ENCODE results near the gene P2RX3. TPM values are rescaled to one million over a fixed set of nuclear protein-coding genes. Genes with fewer than 3 reads are reported as not detected.
A peak's percentile ranks its signal among the peaks of the same experiment; 100 is the strongest.
"Not testable (repeated sequence)": the region's sequence is repeated elsewhere in the genome, so short reads cannot be mapped to it uniquely, and the experiment has no call there.

P2RX3 gene
- total RNA-seq, 4 donors from 2014 or later = not detected

DNA sequence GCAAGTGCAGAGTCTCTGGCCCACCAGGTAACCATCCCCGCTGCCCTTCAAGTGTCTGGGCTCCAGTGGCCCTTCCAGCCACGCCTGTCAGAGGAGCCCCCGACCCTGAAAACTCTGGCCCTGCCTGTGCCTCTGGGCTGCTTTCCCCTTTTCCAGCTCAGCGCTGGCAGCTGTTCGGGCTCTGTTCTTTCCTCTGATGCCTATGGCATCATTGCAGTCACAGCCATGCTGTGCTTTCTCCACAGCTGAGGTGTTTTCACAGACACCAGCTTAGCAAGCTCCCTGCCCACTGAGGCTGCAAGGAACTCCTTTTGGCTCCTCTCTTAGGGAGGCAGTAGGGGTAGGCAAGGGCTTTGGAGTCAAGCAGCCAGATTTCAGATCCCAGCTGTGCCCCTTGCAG is 21.2 kb downstream of the P2RX3 start:
- H3K27ac ChIP-seq = peak overlapping the region in 2 of 4 donors; percentile 24 to 64
- no peak for ATAC-seq
- no peak for TF ChIP-seq POLR2A (IDR thresholded peaks at IDR 0.05)
- TF ChIP-seq, protein P1, sequence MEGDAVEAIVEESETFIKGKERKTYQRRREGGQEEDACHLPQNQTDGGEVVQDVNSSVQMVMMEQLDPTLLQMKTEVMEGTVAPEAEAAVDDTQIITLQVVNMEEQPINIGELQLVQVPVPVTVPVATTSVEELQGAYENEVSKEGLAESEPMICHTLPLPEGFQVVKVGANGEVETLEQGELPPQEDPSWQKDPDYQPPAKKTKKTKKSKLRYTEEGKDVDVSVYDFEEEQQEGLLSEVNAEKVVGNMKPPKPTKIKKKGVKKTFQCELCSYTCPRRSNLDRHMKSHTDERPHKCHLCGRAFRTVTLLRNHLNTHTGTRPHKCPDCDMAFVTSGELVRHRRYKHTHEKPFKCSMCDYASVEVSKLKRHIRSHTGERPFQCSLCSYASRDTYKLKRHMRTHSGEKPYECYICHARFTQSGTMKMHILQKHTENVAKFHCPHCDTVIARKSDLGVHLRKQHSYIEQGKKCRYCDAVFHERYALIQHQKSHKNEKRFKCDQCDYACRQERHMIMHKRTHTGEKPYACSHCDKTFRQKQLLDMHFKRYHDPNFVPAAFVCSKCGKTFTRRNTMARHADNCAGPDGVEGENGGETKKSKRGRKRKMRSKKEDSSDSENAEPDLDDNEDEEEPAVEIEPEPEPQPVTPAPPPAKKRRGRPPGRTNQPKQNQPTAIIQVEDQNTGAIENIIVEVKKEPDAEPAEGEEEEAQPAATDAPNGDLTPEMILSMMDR (IDR thresholded peaks at IDR 0.05 in 4 of 5, conservative IDR thresholded peaks at IDR 0.05 in 1 of 5) = no peak

DNA sequence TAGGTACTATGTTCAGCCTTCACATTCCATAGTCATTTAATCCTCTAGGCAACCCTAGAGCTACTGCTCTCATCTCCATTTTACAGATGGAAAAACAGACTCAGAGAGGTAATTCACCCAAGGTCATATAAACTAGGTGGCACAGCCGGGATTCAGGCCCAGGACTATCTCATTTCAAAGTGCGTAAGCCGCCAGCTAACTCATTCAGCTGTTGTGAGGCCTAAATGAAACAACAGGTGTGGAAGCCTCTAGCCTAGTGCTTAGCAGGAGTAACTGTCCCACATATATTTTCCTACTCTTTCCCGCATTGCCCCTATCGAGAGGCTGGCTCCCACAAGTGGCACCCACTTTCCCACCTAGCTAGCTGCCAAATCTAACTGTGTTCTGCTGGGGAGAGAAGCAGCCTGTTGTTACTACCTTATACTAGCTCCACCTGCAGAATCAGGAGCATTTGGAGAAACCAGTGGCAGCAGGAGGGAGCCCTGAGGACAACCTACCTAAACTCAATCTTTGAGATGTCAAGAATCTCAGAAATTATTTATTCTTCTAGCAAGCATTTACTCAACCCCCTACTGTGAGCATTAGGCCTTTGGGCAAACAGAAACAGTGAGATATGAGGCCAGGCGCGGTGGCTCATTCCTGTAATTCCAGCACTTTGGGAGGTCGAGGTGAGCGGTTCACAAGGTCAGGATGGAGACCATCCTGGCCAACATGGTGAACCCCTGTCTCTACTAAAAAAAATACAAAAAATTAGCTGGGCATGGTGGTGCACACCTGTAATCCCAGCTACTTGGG is 21.9 kb downstream of the P2RX3 start:
- no peaks in the 10 kb centered on the region for H3K27me3 ChIP-seq
- in situ Hi-C loops (cut with MboI; ENCODE audit: low sequenced_read_pairs in 4 of 4) (loop anchor here in 2 of 4 donors (25.0 kb wide), 2 partner anchors 248 to 523 kb away; no protein-coding TSS in a partner anchor), intact Hi-C loops (cut with DNase I; ENCODE audit: low total_unique reads) (loop anchor here (10.0 kb wide), 1 partner anchor 245 kb away; no protein-coding TSS in a partner anchor)
- peaks cover 3 to 11% of the 10 kb centered on the region in 2 donors for H3K4me1 ChIP-seq
- peak; percentile 84 to 91 for ATAC-seq
- no peak for TF ChIP-seq POLR2A (IDR thresholded peaks at IDR 0.05)
- TF ChIP-seq, protein P1 (IDR thresholded peaks at IDR 0.05 in 4 of 5, conservative IDR thresholded peaks at IDR 0.05 in 1 of 5) = no peak
- no peak overlapping the region for H3K4me3 ChIP-seq
- DNase-seq = peak in 1 of 2 donors; percentile 46
- no peaks in the 10 kb centered on the region for H3K36me3 ChIP-seq
- peak overlapping the region; percentile 14 to 64 (median 34) for H3K27ac ChIP-seq
- no peaks in the 10 kb centered on the region for H3K9me3 ChIP-seq

More for the DNA sequence above, 21.2 kb downstream of the P2RX3 start:
- Histone ChIP-seq H3K4me1 (peaks cover 3 to 11% of the 10 kb centered on the region in 2 donors), H3K27me3 (no peaks in the 10 kb centered on the region), H3K4me3 (no peak overlapping the region), H3K36me3 (no peaks in the 10 kb centered on the region), H3K9me3 (no peaks in the 10 kb centered on the region)
- intact Hi-C loops (cut with DNase I; ENCODE audit: low total_unique reads) (loop anchor here (10.0 kb wide), 1 partner anchor 245 kb away; no protein-coding TSS in a partner anchor), in situ Hi-C loops (cut with MboI; ENCODE audit: low sequenced_read_pairs in 4 of 4) (loop anchor here in 2 of 4 donors (25.0 kb wide), 2 partner anchors 247 to 522 kb away; no protein-coding TSS in a partner anchor)
- DNase-seq = no peak

DNA sequence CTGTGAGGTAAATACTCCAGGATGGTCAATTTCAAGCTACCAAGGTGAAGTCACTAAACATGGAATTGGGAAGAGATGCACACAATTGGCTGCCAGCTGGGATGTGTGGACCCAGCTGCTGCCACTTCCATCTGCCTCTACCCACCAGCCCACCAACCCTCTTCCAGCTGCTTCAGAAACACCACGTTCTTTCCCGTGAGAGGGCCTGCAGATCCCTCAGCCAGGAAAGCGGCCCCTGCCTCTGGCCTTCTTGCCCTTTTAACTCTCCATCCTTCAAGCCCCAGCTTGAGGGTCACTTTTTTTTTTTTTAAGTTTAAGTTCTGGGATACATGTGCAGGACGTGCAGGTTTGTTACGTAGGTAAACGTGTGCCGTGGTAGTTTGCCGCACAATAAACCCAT is 22.8 kb downstream of the P2RX3 start:
- Histone ChIP-seq H3K9me3 (no peaks in the 10 kb centered on the region), H3K27me3 (no peaks in the 10 kb centered on the region), H3K36me3 (no peaks in the 10 kb centered on the region), H3K4me3 (no peak overlapping the region), H3K27ac (no peak overlapping the region), H3K4me1 (peaks cover 3 to 11% of the 10 kb centered on the region in 2 donors)
- no peak for TF ChIP-seq POLR2A (IDR thresholded peaks at IDR 0.05)
- TF ChIP-seq, protein P1 (IDR thresholded peaks at IDR 0.05 in 4 of 5, conservative IDR thresholded peaks at IDR 0.05 in 1 of 5) = no peak
- no peak for DNase-seq
- in situ Hi-C loops (cut with MboI; ENCODE audit: low sequenced_read_pairs in 4 of 4) (loop anchor here in 2 of 4 donors (25.0 kb wide), 2 partner anchors 249 to 524 kb away; no protein-coding TSS in a partner anchor), intact Hi-C loops (cut with DNase I; ENCODE audit: low total_unique reads) (no loop called here)
- no peak for ATAC-seq

DNA sequence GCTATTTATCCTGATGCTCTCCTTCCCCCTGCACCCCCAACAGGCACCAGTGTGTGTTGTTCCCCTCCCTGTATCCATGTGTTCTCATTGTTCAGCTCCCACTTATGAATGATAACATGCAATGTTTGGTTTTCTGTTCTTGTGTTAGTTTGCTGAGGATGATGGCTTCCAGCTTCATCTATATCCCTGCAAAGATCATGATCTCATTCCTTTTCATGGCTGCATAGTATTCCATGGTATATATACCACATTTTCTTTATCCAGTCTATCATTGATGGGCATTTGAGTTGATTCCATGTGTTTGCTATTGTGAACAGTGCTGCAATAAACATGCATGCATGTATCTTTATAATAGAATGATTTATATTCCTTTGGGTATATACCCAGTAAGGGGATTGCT is 23.3 kb downstream of the P2RX3 start:
- intact Hi-C loops (cut with DNase I; ENCODE audit: low total_unique reads); DNase-seq; ATAC-seq; H3K27me3 ChIP-seq; H3K27ac ChIP-seq; H3K9me3 ChIP-seq; H3K4me3 ChIP-seq; H3K36me3 ChIP-seq: not testable (repeated sequence)
- peaks cover 3 to 11% of the 10 kb centered on the region in 2 donors for H3K4me1 ChIP-seq
- in situ Hi-C loops (cut with MboI; ENCODE audit: low sequenced_read_pairs in 4 of 4) = loop anchor here in 2 of 4 donors (25.0 kb wide), 2 partner anchors 249 to 524 kb away; no protein-coding TSS in a partner anchor

DNA sequence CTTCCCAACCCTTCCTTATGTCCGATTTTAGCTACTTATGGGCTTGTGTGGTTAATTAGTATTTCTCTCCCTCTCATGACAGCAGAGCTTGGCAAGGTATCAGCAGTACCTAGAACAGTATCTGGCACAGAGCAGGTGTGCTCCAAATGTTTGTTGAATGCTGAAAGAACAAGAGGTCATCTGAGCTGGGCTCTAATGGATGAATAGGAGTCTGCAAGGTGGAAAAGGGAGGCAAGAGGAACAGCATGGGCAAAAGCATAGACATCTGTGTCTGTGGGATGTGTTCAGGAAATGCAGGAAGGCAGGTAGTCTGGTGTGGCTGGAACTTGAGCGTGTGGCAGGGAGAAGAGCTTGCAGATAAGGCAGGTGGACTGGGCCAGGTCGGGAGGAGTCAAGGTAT is 23.8 kb downstream of the P2RX3 start:
- TF ChIP-seq, protein P1 (IDR thresholded peaks at IDR 0.05 in 4 of 5, conservative IDR thresholded peaks at IDR 0.05 in 1 of 5) = no peak
- in situ Hi-C loops (cut with MboI; ENCODE audit: low sequenced_read_pairs in 4 of 4) (loop anchor here in 2 of 4 donors (25.0 kb wide), 2 partner anchors 250 to 525 kb away; no protein-coding TSS in a partner anchor), intact Hi-C loops (cut with DNase I; ENCODE audit: low total_unique reads) (no loop called here)
- H3K36me3 ChIP-seq = no peaks in the 10 kb centered on the region
- DNase-seq = no peak
- ATAC-seq = no peak
- no peaks in the 10 kb centered on the region for H3K27me3 ChIP-seq
- no peak overlapping the region for H3K27ac ChIP-seq
- no peak overlapping the region for H3K4me3 ChIP-seq
- H3K9me3 ChIP-seq = no peaks in the 10 kb centered on the region
- H3K4me1 ChIP-seq = peaks cover 3 to 11% of the 10 kb centered on the region in 2 donors

All from gastrocnemius medialis (tissue), 4 donors.